Effector CD4-positive, alpha-beta T cell (primary cell): ENCODE data around the gene TBC1D9B.
A peak's percentile ranks its signal among the peaks of the same experiment; 100 is the strongest.

Source experiments
- DNase-seq: peaks from one replicate; pipeline ENCODE4 v3.0.0-alpha.2; 2020
- total RNA-seq: gene quantifications from one replicate; lab custom pipeline; 2026; lab: John Stamatoyannopoulos, UW

The TBC1D9B gene
- 107 reads per million, percentile 84 among the genes with 10 or more reads in this experiment for total RNA-seq

GRCh38 chr5:179907556-179908324 is at the start of gene TBC1D9B:
Gene TBC1D9B, minus strand, starts transcription at chr5:179907897. Its CDS starts 76 bp downstream, at chr5:179907821.
- peak; percentile 60 for DNase-seq

DNA sequence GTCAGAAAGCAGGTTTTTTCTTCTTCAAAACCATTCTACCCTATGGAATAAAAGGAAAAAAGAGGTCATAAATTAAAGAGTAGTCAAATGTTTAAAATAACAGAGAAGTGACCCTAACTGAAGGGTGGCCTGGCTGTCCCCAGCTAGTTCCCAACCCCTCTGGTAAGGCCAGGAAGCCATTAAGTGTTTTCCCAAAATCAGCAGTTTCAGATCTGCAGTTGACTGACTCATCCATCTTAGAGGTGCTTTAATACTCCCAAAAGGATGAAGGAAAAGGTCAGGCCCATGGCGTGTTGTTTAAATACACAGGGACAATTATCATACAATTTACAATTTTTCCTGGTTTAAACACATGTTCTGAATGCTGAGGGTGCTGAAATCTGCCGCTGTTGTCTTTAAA is 47.9 kb upstream of the TBC1D9B start:
- DNase-seq = no peak

- no peak for DNase-seq
Measured at GRCh38 chr5:179955062-179955461, 47.4 kb upstream of the TBC1D9B start.

- DNase-seq = no peak
Measured at GRCh38 chr5:179954434-179954833, 46.7 kb upstream of the TBC1D9B start.

GRCh38 chr5:179953987-179954386 is 46.3 kb upstream of the TBC1D9B start:
- no peak for DNase-seq

GRCh38 chr5:179936976-179937681 is 29.4 kb upstream of the TBC1D9B start:
- no peak for DNase-seq

GRCh38 chr5:179930788-179931473 is 23.2 kb upstream of the TBC1D9B start:
- no peak for DNase-seq

- DNase-seq = no peak
Measured at GRCh38 chr5:179927824-179928223, 20.1 kb upstream of the TBC1D9B start.

DNA sequence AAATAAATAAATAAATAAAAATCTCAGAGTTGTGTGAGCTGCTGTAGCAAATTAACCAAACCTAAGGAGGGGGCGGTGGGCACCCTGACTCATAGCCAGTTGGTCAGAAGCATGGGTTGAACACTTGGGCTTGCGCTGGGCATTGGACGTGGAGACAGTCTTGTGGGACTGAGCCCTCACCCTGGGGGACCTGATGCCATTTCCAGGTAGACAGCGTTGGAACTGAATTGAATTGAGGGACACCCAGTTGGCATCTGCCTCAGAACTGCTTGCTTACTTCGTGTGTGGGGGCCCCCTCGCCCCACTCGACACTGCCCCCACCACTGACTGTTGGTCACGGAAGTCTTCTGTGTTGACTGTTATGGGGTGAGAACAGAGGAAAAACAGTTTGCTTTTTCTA is 19.0 kb upstream of the TBC1D9B start:
- no peak for DNase-seq

DNA sequence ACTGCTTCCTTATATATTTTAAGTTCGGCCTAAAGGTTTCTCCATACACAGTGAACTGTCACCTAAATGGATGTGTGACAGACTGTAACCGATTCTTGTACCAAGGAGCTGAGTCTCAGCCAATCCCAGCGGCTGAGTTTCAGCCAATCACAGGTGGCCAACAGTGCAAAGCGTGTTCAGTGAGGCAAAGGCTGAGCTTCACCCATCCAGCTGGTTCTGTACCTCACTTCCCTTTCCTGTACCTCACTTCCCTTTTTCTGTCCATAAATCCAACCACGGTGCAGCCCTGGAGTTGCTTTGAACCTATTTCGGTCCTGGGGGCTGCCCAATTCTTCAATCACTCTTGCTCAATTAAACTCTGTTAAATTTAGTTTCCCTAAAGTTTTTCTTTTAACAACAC is 15.7 kb upstream of the TBC1D9B start:
- DNase-seq = no peak

GRCh38 chr5:179920175-179920574 is 12.5 kb upstream of the TBC1D9B start:
- no peak for DNase-seq

DNA sequence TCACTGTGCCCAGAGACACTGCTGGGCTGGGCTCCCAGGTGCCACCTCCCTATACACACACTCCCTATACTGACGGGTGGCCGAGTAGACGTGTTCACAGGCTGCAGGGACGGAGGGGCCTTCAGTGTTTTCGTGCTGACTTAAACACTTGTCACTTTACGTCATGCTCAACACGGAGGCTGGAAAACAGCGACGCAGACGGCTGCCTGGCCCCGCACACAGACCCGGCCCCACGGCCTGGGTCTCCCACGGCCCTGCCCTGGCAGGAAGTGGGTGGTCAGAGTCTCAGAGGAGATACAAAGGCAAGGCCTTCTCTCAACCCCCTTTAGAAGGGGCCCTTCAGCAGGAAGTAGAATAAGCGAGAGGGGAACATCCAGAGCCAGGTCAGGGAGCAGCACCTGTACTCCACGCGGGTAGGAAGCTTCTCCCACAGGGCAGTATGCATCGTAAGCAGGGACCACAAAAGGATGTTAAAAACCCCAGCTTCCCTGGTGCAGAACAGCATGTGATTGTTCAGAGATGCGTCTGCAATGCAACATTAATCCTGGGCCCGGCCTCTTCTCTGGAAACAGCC is 11.9 kb upstream of the TBC1D9B start:
- DNase-seq = no peak

DNA sequence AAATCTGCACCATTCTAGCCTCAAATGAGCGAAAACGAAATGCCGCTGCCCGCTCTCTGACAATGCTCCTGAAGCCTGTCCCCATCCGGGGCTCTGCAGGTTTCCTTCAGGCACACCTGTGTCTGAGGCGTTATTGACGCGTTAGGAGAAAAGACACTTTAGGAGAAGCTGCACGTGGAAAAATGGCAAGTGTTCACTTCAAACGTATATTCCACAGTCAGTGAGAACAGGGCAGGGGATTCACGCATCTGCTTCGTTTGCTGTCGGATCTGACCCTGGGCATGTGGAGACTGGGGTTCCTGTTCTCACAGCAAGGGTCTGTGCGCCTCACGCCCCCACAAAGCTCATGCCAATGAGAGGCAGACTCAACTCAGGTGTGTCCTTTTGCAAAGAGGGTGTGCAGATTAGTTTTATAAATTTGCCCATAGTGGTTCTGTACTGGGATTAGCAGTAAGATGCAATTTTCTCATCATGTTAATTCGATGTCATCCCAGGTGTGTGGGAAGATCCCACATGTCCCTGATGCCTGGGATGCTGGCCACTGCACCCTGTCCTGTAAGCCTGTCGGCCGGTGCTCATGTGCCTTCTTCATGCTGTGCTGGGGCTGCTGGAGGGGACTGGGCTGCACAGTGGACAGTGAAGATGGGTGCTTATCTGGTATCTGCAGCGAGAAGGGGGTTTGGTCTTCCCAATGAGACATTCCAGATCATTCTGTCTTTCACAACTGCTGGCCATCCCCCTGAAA is 11.2 kb upstream of the TBC1D9B start:
- no peak for DNase-seq

DNA sequence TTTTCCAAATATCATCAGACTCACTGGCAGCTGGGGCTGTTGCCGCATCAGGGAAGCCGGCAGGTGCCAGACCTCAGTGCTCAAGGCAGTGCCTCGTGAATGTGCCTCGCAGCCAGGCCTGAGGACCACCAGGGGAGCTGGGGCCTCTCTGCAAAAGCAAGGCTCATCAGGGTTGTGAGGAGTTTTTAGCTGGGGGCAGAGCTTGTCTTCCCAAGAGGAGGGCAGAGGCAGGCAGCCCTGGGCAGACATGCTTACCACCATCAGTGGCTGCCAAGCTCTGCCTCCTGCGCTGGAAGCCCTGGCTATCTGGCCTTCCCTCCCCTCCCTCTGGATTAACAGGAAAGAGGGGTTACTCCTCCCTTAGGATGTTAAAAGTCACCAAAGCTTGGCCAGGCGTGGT is 8.8 kb upstream of the TBC1D9B start:
- DNase-seq = no peak

GRCh38 chr5:179915406-179915935 is 7.8 kb upstream of the TBC1D9B start:
- DNase-seq = no peak

DNA sequence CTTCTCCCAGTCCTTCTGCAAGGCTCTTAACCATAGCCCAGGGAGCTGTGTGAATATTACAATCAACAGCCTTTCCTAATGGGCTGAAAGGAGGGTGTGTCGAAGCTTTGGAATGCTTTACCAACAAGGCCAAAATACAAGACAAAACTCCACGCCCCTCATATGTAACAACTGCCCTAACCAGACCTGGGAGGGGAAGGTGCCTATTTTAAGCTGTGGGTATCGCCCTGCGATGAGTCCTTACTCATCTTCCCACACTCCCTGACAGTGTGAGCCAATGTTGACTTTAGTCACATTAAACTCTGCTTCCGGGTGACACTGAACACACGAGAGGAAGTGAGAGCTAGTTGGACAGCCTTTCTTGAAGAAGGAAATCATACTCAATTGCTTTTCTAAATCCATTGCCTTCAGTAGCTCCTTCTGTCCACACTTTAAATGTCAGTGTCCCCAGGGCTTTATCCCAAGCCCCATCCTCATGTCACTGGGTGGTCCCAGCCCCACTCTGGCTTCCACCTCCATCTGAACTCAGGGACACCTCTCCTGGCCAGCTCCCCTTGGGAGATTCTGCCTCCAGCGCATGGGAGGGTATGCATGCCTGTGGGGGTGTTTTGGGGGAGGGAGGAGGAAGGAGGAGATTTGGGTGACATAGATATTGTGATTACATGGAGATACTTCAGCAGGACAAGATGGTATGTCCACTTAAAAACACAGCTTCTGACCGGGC is 6.5 kb upstream of the TBC1D9B start:
- no peak for DNase-seq

GRCh38 chr5:179913461-179913860 is 5.8 kb upstream of the TBC1D9B start:
- DNase-seq = no peak

- DNase-seq = no peak
Measured at GRCh38 chr5:179912951-179913350, 5.3 kb upstream of the TBC1D9B start.

DNA sequence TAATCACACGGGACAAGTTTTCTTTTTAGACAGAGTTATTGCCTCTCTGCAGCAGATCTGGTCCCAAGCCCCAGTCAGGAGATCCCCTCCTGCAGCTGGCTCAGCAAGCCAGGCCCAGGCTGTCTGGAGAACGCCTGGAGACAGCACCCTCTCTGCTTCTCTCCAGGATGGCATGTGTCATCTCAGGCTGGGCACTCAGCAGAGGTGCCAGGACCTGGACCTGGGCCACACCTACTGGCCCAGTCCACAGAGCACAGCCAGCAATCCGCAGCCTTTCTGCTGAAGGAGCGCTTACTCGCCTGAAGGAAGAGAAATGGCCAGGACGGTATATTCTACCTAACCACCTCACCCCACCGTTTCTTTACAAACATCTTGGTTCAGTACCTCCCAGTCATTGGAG is 4.7 kb upstream of the TBC1D9B start:
- no peak for DNase-seq

DNA sequence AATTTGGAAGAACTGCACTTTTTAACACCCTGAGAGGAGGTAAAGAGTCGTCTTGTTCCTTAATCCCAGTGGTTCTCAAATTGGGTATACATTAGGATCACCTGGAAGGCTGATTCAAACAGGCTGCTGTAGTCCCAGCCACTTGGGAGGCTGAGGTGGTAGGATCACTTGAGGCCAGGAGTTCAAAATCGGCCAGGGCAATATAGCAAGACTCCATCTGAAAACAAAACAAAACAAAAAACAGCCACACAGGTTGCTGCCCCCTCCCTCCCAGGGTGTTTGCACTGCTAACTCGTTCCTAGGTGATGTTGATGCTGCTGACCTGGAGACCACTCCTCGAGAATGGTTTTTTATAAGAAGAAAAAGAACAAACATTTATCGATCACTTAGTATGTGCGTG is 1.5 kb upstream of the TBC1D9B start:
- DNase-seq = no peak

DNA sequence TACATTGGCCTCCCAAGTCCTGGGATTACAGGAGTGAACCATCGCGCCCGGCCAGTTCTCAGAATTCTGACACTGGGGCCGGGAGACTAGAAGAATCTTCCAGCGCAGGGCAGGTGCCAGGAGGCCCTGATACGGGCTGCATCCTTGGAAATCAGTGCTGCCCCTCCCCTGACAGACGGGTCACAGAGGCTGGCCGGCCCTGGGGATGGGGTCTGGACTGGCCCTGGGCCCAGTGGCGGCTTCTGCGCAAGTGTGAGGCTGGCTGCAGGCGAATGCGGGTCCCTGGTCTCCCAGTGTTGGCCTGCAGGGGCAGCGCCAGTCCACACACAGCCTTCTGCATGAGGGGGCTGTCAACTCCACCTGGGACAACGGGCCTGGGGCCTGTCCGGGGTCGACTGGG is 831 bp upstream of the TBC1D9B start:
- no peak for DNase-seq
